ENCODE results near the gene APOL4.

DNA sequence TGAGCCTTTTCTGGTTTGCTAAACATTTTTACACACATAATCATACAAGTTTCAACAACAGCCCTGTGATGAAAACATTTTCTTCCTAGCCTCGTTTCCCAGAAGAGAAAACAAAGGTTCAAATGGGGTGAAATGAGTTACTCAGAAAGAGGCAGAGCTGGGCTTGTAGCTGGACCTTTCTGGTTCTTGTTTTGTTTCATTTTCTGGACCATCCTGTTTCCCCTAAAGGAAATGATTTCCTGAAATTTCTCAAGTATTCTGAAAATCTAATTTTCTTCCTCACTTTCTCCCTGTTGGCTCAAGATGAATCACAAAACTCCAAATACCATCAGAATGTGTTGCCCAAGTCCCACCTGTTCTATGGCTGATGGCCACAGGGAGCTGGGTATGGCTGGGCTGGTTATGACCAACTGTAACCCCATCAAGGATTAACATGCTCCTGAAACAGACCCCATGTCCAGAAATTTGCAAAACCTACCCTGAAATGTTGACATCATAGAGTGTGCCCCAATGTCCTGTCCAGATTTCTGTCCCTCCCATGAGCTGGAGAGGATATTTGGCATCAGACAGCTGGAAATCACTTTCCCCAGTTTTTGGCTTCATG is 6.7 kb upstream of the APOL4 start:
- TF ChIP-seq, protein P1, sequence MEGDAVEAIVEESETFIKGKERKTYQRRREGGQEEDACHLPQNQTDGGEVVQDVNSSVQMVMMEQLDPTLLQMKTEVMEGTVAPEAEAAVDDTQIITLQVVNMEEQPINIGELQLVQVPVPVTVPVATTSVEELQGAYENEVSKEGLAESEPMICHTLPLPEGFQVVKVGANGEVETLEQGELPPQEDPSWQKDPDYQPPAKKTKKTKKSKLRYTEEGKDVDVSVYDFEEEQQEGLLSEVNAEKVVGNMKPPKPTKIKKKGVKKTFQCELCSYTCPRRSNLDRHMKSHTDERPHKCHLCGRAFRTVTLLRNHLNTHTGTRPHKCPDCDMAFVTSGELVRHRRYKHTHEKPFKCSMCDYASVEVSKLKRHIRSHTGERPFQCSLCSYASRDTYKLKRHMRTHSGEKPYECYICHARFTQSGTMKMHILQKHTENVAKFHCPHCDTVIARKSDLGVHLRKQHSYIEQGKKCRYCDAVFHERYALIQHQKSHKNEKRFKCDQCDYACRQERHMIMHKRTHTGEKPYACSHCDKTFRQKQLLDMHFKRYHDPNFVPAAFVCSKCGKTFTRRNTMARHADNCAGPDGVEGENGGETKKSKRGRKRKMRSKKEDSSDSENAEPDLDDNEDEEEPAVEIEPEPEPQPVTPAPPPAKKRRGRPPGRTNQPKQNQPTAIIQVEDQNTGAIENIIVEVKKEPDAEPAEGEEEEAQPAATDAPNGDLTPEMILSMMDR (IDR thresholded peaks at IDR 0.05) = no peak
- TF ChIP-seq EP300 (IDR thresholded peaks at IDR 0.05) = no peak
- TF ChIP-seq POLR2A (IDR thresholded peaks at IDR 0.05) = no peak

All from sigmoid colon (tissue), 4 donors.